ENCODE measurements around the gene LCN2. TPM values are rescaled to one million over a fixed set of nuclear protein-coding genes. Genes with fewer than 3 reads are reported as not detected.

The LCN2 gene
- total RNA-seq, 1 experiment from 2014 or later, result 1.3 TPM

DNA sequence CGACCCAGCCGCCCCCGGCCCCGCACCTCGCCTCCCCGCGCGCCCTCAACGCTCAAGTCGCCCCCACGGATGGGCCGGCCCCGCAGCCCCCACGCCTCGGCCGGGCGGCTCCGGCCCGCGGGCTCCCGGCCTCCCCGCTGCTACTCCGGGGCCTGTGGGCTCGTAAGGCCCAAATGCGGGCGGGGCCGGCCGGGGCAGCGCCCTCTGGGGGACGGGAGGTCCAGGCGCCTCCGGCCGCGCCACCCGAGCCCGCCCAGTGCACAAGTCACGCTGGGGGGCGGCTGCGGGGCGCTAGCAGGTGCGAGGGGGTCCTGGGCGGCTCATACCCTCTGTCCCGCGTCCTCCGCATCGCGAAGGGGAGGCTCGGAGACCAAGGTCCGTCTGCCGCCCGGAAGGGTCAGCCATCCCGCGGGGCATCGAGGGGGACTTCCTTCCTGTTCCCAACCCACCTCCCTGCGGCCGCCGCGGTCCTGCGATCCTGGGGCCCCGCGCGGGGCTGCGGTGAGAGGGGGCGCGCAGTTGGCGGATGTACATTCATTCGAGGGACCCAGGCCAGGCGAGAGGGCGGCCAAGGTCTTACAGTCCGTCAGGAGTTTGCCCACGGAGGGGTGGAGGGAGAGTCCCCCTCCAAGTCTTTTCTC, 42.3 kb downstream of the LCN2 start, which contains the start of gene CIZ1 (continued):
- TF ChIP-seq, protein P1, sequence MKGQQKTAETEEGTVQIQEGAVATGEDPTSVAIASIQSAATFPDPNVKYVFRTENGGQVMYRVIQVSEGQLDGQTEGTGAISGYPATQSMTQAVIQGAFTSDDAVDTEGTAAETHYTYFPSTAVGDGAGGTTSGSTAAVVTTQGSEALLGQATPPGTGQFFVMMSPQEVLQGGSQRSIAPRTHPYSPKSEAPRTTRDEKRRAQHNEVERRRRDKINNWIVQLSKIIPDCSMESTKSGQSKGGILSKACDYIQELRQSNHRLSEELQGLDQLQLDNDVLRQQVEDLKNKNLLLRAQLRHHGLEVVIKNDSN (CRISPR knock-in tag; IDR thresholded peaks at IDR 0.05), result no peak
- TF ChIP-seq, protein P2, sequence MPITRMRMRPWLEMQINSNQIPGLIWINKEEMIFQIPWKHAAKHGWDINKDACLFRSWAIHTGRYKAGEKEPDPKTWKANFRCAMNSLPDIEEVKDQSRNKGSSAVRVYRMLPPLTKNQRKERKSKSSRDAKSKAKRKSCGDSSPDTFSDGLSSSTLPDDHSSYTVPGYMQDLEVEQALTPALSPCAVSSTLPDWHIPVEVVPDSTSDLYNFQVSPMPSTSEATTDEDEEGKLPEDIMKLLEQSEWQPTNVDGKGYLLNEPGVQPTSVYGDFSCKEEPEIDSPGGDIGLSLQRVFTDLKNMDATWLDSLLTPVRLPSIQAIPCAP (CRISPR knock-in tag; IDR thresholded peaks at IDR 0.05), result no peak
- TF ChIP-seq, protein P3, sequence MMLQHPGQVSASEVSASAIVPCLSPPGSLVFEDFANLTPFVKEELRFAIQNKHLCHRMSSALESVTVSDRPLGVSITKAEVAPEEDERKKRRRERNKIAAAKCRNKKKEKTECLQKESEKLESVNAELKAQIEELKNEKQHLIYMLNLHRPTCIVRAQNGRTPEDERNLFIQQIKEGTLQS (CRISPR knock-in tag; conservative IDR thresholded peaks at IDR 0.05), result no peak
- TF ChIP-seq ZNF396 (CRISPR knock-in tag; IDR thresholded peaks at IDR 0.05; ENCODE audit: borderline replicate concordance), result no peak
- peak; percentile 61; the same call in 1 of the 2 replicates for TF ChIP-seq TCF7 (CRISPR knock-in tag; IDR thresholded peaks at IDR 0.05; ENCODE audit: low read depth)
- 0 out of 2 replicates have a peak, but pooled peaks have one; percentile 35 for TF ChIP-seq ELF4 (CRISPR knock-in tag; IDR thresholded peaks at IDR 0.05; ENCODE audit: low read depth)
- TF ChIP-seq JUN (CRISPR knock-in tag; IDR thresholded peaks at IDR 0.05), result no peak
- TF ChIP-seq KAT7 (CRISPR knock-in tag; IDR thresholded peaks at IDR 0.05; ENCODE audit: borderline replicate concordance), result no peak
- TF ChIP-seq, protein P4, sequence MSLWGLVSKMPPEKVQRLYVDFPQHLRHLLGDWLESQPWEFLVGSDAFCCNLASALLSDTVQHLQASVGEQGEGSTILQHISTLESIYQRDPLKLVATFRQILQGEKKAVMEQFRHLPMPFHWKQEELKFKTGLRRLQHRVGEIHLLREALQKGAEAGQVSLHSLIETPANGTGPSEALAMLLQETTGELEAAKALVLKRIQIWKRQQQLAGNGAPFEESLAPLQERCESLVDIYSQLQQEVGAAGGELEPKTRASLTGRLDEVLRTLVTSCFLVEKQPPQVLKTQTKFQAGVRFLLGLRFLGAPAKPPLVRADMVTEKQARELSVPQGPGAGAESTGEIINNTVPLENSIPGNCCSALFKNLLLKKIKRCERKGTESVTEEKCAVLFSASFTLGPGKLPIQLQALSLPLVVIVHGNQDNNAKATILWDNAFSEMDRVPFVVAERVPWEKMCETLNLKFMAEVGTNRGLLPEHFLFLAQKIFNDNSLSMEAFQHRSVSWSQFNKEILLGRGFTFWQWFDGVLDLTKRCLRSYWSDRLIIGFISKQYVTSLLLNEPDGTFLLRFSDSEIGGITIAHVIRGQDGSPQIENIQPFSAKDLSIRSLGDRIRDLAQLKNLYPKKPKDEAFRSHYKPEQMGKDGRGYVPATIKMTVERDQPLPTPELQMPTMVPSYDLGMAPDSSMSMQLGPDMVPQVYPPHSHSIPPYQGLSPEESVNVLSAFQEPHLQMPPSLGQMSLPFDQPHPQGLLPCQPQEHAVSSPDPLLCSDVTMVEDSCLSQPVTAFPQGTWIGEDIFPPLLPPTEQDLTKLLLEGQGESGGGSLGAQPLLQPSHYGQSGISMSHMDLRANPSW (CRISPR knock-in tag; conservative IDR thresholded peaks at IDR 0.05; ENCODE audit: low read depth), result no peak
- TF ChIP-seq MYBL2 (CRISPR knock-in tag; IDR thresholded peaks at IDR 0.05), result peak; percentile 70; the same call in 1 of the 2 replicates
- no peak for TF ChIP-seq MXD4 (CRISPR knock-in tag; IDR thresholded peaks at IDR 0.05; ENCODE audit: borderline replicate concordance)
- TF ChIP-seq IRF2 (CRISPR knock-in tag; IDR thresholded peaks at IDR 0.05; ENCODE audit: borderline replicate concordance, low read depth), result 0 out of 2 replicates have a peak, but pooled peaks have one; percentile 41
- 0 out of 2 replicates have a peak, but pooled peaks have one; percentile 36 for TF ChIP-seq SMAD3 (CRISPR knock-in tag; IDR thresholded peaks at IDR 0.05; ENCODE audit: borderline replicate concordance)
- no peak for TF ChIP-seq NFYB (CRISPR knock-in tag; conservative IDR thresholded peaks at IDR 0.05; ENCODE audit: low read depth)
- TF ChIP-seq NFATC4 (CRISPR knock-in tag; IDR thresholded peaks at IDR 0.05), result no peak
- TF ChIP-seq ETV6 (CRISPR knock-in tag; IDR thresholded peaks at IDR 0.05), result no peak
- peak; percentile 76 for TF ChIP-seq TEAD1 (CRISPR knock-in tag; IDR thresholded peaks at IDR 0.05)
- TF ChIP-seq, protein P5, sequence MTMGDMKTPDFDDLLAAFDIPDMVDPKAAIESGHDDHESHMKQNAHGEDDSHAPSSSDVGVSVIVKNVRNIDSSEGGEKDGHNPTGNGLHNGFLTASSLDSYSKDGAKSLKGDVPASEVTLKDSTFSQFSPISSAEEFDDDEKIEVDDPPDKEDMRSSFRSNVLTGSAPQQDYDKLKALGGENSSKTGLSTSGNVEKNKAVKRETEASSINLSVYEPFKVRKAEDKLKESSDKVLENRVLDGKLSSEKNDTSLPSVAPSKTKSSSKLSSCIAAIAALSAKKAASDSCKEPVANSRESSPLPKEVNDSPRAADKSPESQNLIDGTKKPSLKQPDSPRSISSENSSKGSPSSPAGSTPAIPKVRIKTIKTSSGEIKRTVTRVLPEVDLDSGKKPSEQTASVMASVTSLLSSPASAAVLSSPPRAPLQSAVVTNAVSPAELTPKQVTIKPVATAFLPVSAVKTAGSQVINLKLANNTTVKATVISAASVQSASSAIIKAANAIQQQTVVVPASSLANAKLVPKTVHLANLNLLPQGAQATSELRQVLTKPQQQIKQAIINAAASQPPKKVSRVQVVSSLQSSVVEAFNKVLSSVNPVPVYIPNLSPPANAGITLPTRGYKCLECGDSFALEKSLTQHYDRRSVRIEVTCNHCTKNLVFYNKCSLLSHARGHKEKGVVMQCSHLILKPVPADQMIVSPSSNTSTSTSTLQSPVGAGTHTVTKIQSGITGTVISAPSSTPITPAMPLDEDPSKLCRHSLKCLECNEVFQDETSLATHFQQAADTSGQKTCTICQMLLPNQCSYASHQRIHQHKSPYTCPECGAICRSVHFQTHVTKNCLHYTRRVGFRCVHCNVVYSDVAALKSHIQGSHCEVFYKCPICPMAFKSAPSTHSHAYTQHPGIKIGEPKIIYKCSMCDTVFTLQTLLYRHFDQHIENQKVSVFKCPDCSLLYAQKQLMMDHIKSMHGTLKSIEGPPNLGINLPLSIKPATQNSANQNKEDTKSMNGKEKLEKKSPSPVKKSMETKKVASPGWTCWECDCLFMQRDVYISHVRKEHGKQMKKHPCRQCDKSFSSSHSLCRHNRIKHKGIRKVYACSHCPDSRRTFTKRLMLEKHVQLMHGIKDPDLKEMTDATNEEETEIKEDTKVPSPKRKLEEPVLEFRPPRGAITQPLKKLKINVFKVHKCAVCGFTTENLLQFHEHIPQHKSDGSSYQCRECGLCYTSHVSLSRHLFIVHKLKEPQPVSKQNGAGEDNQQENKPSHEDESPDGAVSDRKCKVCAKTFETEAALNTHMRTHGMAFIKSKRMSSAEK (CRISPR knock-in tag; IDR thresholded peaks at IDR 0.05; ENCODE audit: borderline replicate concordance), result no peak
- no peak for TF ChIP-seq GTF2I (CRISPR knock-in tag; conservative IDR thresholded peaks at IDR 0.05)
- TF ChIP-seq, protein P6, sequence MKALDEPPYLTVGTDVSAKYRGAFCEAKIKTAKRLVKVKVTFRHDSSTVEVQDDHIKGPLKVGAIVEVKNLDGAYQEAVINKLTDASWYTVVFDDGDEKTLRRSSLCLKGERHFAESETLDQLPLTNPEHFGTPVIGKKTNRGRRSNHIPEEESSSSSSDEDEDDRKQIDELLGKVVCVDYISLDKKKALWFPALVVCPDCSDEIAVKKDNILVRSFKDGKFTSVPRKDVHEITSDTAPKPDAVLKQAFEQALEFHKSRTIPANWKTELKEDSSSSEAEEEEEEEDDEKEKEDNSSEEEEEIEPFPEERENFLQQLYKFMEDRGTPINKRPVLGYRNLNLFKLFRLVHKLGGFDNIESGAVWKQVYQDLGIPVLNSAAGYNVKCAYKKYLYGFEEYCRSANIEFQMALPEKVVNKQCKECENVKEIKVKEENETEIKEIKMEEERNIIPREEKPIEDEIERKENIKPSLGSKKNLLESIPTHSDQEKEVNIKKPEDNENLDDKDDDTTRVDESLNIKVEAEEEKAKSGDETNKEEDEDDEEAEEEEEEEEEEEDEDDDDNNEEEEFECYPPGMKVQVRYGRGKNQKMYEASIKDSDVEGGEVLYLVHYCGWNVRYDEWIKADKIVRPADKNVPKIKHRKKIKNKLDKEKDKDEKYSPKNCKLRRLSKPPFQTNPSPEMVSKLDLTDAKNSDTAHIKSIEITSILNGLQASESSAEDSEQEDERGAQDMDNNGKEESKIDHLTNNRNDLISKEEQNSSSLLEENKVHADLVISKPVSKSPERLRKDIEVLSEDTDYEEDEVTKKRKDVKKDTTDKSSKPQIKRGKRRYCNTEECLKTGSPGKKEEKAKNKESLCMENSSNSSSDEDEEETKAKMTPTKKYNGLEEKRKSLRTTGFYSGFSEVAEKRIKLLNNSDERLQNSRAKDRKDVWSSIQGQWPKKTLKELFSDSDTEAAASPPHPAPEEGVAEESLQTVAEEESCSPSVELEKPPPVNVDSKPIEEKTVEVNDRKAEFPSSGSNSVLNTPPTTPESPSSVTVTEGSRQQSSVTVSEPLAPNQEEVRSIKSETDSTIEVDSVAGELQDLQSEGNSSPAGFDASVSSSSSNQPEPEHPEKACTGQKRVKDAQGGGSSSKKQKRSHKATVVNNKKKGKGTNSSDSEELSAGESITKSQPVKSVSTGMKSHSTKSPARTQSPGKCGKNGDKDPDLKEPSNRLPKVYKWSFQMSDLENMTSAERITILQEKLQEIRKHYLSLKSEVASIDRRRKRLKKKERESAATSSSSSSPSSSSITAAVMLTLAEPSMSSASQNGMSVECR (CRISPR knock-in tag; IDR thresholded peaks at IDR 0.05; ENCODE audit: borderline replicate concordance), result peak; percentile 37; the same call in 1 of the 2 replicates
- no peak for TF ChIP-seq HMGA2 (CRISPR knock-in tag; IDR thresholded peaks at IDR 0.05)
- TF ChIP-seq, protein P7, sequence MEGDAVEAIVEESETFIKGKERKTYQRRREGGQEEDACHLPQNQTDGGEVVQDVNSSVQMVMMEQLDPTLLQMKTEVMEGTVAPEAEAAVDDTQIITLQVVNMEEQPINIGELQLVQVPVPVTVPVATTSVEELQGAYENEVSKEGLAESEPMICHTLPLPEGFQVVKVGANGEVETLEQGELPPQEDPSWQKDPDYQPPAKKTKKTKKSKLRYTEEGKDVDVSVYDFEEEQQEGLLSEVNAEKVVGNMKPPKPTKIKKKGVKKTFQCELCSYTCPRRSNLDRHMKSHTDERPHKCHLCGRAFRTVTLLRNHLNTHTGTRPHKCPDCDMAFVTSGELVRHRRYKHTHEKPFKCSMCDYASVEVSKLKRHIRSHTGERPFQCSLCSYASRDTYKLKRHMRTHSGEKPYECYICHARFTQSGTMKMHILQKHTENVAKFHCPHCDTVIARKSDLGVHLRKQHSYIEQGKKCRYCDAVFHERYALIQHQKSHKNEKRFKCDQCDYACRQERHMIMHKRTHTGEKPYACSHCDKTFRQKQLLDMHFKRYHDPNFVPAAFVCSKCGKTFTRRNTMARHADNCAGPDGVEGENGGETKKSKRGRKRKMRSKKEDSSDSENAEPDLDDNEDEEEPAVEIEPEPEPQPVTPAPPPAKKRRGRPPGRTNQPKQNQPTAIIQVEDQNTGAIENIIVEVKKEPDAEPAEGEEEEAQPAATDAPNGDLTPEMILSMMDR (IDR thresholded peaks at IDR 0.05), result peak; percentile 40; the same call in 1 of the 2 replicates
- no peak for TF ChIP-seq ZNF423 (CRISPR knock-in tag; IDR thresholded peaks at IDR 0.05)

Data from WTC11 (cell line).